HG03097 (cell line): ENCODE data around the gene THOP1.

Source experiments
- ATAC-seq: cut with Tn5 transposase; IDR thresholded peaks from one replicate; pipeline ENCODE4 v1.9.1; 2021; ENCODE audit not compliant: unreplicated experiment, low FRiP score

The THOP1 gene

DNA sequence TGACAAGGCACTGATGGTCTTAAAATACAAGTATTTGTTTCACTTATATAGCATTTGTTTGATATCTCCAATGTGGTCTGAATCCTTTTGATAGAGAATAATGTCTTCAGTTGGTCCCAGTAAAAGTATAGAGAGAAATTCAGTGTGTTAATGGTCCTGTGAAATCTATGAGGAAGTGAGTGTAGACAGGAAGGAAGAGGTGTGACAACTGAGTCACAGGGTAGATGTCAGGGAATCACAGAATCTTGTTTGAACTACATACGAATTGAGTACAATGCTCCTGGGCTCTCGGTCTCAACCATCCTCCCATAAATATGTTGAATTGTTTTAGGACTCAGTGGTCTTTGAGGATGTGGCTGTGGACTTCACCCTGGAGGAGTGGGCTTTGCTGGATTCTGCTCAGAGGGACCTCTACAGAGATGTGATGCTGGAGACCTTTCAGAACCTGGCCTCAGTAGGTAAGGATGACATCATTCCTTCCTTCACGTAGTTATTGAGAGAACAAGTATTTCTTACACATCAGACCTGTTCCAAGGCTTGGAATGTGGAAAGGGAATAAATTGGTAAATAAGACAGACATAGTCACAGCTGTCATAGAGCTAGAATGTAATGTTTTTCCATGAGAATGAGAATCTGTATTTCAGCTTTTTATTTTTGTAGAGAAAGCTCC is 65.1 kb downstream of the THOP1 start:
- no peak for ATAC-seq

DNA sequence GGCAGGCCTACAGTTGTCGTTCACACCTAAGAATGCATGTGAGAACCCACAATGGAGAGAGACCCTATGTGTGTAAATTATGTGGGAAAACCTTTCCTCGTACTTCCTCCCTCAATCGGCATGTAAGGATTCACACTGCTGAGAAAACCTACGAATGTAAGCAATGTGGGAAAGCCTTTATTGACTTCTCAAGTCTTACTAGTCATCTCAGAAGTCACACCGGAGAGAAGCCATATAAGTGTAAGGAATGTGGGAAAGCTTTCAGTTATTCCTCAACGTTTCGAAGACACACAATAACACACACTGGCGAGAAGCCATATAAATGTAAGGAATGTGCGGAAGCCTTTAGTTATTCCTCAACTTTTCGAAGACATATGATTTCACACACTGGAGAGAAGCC is 67.3 kb downstream of the THOP1 start:
- ATAC-seq, result no peak

GRCh38 chr19:2853015-2853606 is 67.8 kb downstream of the THOP1 start:
- ATAC-seq, result no peak

- no peak for ATAC-seq
Observed at GRCh38 chr19:2854849-2855248, 69.5 kb downstream of the THOP1 start.

GRCh38 chr19:2856457-2857050 is 71.3 kb downstream of the THOP1 start:
- no peak for ATAC-seq

DNA sequence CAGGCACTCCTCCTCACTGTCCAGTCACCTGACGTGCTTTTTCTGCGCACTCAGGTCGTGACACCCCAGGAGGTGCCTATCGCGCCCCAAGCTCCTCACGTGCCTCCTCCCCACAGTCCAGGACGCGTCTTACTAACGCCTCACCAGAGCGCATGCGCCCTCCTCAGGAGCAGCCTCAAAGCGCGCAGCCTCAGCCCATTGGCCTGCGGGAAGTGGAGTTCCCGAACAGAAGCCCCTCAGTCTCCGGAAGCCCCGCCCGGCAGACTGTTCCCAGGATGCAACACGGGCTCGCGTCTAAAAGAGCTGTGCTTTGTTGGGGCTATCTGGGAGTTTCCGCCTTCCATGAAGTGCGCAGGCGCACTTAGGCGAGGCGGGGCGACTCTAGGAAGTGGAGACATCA is 73.6 kb downstream of the THOP1 start:
- ATAC-seq, result no peak

DNA sequence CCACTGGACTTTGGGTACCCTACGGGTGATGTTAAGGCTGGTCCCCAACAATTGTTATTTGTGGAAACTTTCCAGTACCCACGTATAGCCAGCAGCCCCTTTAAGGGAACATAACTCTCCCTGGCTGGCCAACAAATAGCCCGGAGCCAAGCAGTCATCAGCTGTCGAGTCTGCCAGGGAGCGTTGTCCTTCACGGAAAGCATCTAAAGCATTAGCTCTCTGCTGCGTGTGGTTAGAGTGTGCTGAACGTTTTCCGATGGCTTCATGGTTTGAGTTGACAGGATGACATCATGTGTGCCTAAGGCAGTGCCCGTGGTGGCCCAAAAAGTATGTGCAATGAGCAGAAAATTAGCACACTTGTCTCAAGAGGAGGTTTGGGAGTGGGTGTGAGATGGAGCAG is 78.5 kb downstream of the THOP1 start:
- ATAC-seq, result no peak
